Mononuclear cell (primary cell): ENCODE measurements around the gene CAPZB. TPM values are rescaled to one million over a fixed set of nuclear protein-coding genes. Genes with fewer than 3 reads are reported as not detected.

ENCODE experiments used
- H3K27me3 ChIP-seq: 2 replicates; pipeline ENCODE4 v1.6.0; 2011; ENCODE audit warnings: low read length, control low read depth; ENCODE audit not compliant: insufficient read depth
- H3K4me1 ChIP-seq: 2 replicates; pipeline ENCODE4 v1.5.1; 2011; ENCODE audit warnings: mild to moderate bottlenecking, low read length, control low read depth; ENCODE audit not compliant: insufficient read depth
- H3K4me3 ChIP-seq: 2 replicates; pipeline ENCODE4 v1.5.1; 2011; ENCODE audit warnings: mild to moderate bottlenecking, low read length, moderate library complexity
- H3K9me3 ChIP-seq: 2 replicates; pipeline ENCODE4 v1.5.1; 2011; ENCODE audit warnings: low read depth, mild to moderate bottlenecking, control low read depth, low read length
- total RNA-seq: library from RNA; depleted of rRNA; stranded (reverse); fragments of >200 nt; gene quantifications from one replicate; pipeline ENCODE4 v1.2.3, GENCODE V29; 2012

Gene CAPZB
- total RNA-seq, 1 donor, result 128 TPM

DNA sequence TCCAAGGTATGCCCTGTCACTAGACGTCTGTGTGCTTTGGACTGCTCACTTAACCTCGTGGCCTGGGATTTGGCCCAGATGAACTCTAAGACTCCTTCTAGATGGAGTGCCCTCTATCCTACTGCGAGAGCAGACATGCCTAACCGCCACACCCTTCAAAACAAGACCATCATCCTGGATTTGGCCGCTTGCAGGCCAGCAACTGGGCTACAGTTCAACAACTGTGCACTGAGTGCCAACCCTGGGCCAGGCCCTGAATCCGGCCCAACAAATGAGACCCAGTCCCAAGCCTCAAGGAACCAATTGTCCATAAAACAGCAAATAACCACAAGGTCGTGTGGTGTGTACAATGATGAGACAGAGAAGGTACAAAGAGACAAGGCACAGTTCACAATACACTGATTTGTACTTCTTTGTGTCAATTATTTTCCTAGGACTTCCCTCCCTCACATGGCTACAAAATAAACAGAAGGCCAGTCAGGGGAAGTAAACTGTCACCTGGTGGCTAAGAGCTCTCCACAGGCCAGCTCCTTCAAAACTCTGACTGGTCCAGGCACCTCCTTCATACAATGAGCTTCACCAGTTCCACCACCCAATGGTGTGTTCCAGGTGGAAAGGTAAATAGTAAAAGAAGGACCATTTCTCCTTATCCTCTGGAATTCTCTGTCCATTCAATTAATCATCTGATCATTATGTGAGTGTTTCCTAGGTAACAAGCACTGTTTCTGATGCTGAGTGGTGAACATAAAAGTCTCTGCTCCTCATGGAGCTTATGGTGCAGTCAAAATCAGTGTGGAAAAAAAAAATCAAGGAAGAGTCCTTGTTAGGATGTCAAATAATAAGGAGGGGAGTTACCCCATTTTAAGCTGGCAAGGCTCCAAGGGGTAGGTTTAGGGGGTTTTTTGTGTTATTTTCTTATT lies 60.4 kb downstream of the CAPZB start:
- no peak overlapping the region for H3K4me3 ChIP-seq
- no peaks in the 10 kb centered on the region for H3K9me3 ChIP-seq
- H3K27me3 ChIP-seq, result no peaks in the 10 kb centered on the region
- peaks cover 44% of the 10 kb centered on the region for H3K4me1 ChIP-seq

DNA sequence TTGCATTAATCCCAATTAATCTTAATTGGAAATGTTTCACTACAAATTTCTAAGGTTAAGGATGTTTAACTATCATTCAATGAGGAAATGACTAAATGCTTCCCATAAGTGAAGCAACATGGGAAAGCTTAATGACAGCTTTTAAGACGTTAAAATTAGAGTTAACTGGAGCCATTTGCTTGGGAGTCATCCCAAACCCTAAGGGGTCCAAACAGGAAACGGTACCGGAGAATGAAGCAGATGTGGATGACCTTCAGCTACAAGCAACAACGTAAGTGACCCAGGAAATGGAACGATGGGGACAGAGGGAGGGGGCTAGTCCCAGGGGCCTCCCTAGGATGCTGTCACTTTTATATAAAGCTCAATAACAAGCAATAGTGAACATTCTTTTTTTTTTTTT lies 62.2 kb downstream of the CAPZB start:
- Histone ChIP-seq H3K4me1 (peaks cover 37% of the 10 kb centered on the region), H3K4me3 (no peak overlapping the region), H3K27me3 (no peaks in the 10 kb centered on the region), H3K9me3 (no peaks in the 10 kb centered on the region)

DNA sequence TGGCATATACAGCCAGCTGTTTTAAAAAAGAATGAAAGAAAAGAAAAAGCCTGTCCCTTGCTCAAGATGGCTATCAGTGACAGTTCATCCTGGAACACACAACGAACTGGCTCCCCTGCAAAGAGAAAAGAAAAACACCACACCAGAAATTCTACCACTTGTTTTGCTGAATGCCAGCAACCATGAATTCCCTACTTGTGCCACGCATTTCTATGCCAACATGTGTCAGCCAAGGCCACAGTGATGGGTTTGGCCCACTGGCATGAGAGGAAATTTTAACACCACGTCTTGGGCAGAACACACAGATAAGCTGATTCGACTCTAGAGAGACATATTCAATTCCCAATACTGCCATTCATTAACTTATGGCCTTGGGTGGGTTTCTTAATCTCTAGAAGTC lies 64.0 kb downstream of the CAPZB start:
- H3K4me3 ChIP-seq, result no peak overlapping the region
- H3K27me3 ChIP-seq, result no peaks in the 10 kb centered on the region
- no peaks in the 10 kb centered on the region for H3K9me3 ChIP-seq
- H3K4me1 ChIP-seq, result peaks cover 24% of the 10 kb centered on the region

GRCh38 chr1:19420606-19421005 lies 64.7 kb downstream of the CAPZB start:
- Histone ChIP-seq H3K27me3 (no peaks in the 10 kb centered on the region), H3K4me3 (no peak overlapping the region), H3K4me1 (peaks cover 17% of the 10 kb centered on the region), H3K9me3 (no peaks in the 10 kb centered on the region)

GRCh38 chr1:19419691-19420090 lies 65.6 kb downstream of the CAPZB start:
- no peak overlapping the region for H3K4me3 ChIP-seq
- peaks cover 18% of the 10 kb centered on the region for H3K4me1 ChIP-seq
- H3K27me3 ChIP-seq, result no peaks in the 10 kb centered on the region
- H3K9me3 ChIP-seq, result no peaks in the 10 kb centered on the region

GRCh38 chr1:19418503-19418971 lies 66.8 kb downstream of the CAPZB start:
- Histone ChIP-seq H3K27me3 (no peaks in the 10 kb centered on the region), H3K9me3 (no peaks in the 10 kb centered on the region), H3K4me3 (no peak overlapping the region), H3K4me1 (peaks cover 9% of the 10 kb centered on the region)

DNA sequence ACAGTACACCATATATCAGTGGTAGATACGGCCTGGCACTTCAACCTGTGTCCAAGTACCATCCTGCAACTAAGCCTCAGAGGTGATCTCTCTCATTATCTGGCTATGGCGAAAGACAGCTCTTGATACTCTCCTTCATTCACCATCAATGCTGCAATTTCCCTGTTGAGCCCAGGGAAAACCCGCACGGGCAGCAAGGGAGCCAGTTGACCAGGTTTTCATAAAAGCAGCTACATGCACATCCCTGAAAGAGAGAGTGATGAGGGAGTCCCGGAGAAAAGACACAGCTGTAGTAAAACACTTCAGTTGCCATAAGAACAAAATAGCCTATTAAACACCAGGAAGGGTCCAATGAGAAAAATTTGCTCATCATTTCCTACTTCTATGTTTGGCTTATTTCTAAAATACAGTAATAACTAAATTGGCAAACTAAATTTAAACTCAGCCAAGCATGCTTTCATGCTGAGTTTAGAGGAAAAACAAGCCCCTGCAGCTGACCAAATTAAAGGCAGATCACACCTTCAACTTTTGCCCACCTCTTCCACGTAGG lies 68.3 kb downstream of the CAPZB start:
- Histone ChIP-seq H3K4me1 (peaks cover 4% of the 10 kb centered on the region), H3K4me3 (no peak overlapping the region), H3K9me3 (no peaks in the 10 kb centered on the region), H3K27me3 (no peaks in the 10 kb centered on the region)

DNA sequence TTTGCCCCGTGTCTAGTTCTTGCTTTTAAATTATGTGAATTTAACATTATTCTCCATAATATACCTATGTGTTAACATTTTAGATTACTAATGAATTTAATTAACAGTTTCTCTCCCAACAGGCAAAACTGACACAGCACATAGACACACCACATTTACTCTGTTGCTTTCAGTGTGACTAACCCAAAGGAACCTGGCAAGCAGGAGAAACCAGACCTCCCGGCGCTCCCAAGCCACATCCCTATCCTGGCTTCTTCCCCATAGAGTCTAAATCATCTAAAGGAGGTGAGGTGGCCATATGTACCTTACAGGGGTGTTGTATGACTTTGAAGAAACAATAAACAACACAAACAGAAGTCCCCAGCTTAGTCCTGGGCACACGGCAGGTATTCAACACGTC lies 69.2 kb downstream of the CAPZB start:
- Histone ChIP-seq H3K27me3 (no peaks in the 10 kb centered on the region), H3K4me1 (peaks cover 10% of the 10 kb centered on the region), H3K4me3 (no peak overlapping the region), H3K9me3 (no peaks in the 10 kb centered on the region)

- no peak overlapping the region for H3K4me3 ChIP-seq
- peaks cover 14% of the 10 kb centered on the region for H3K4me1 ChIP-seq
- no peaks in the 10 kb centered on the region for H3K9me3 ChIP-seq
- no peaks in the 10 kb centered on the region for H3K27me3 ChIP-seq
Measured at GRCh38 chr1:19414515-19415121, 70.7 kb downstream of the CAPZB start.

DNA sequence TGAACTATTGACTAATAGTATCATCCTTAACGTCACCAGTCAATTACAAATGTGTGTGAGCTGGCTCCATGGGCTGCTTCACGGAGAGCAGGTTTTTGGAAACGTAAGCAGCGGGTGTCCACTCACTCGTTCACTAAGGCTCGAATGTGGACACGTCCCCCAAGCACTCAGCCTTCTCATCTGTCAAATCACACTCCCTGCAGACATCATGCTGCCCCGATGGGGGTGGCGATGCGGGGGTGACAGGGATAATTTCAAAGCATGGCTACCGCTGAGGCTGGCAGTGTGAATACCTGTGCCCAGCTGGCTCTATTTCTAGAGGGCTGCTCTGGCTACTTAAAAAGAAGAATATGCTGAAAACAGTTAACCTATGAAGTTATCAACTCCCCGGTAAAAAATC lies 71.3 kb downstream of the CAPZB start:
- Histone ChIP-seq H3K4me1 (peaks cover 14% of the 10 kb centered on the region), H3K9me3 (no peaks in the 10 kb centered on the region), H3K4me3 (no peak overlapping the region), H3K27me3 (no peaks in the 10 kb centered on the region)

GRCh38 chr1:19412654-19413053 lies 72.7 kb downstream of the CAPZB start:
- Histone ChIP-seq H3K27me3 (no peaks in the 10 kb centered on the region), H3K4me1 (peaks cover 19% of the 10 kb centered on the region), H3K4me3 (no peak overlapping the region), H3K9me3 (no peaks in the 10 kb centered on the region)

DNA sequence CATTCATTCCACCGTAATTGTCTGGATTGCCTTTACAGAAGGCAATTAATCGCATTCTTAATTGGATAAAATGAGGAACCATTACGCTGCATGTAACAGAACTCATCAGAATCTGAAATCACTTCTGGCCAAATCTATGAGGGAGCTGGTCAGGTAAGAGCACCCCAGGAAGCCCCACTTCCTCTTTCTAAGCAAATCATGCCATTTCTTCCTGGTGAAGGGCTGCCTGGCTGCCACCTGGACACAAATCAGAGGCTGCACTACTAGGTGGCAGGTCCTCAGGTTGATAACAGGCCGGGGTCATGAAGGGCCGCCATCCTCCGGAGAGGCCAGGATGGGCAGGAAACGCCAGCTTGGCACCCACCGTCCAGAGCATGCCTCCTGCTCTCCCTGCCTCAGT lies 73.7 kb downstream of the CAPZB start:
- Histone ChIP-seq H3K4me3 (no peak overlapping the region), H3K9me3 (no peaks in the 10 kb centered on the region), H3K27me3 (no peaks in the 10 kb centered on the region), H3K4me1 (peaks cover 28% of the 10 kb centered on the region)

- Histone ChIP-seq H3K4me3 (no peak overlapping the region), H3K27me3 (no peaks in the 10 kb centered on the region), H3K9me3 (no peaks in the 10 kb centered on the region), H3K4me1 (peaks cover 38% of the 10 kb centered on the region)
Measured at GRCh38 chr1:19410393-19410792, 74.9 kb downstream of the CAPZB start.

- Histone ChIP-seq H3K4me3 (no peak overlapping the region), H3K27me3 (no peaks in the 10 kb centered on the region), H3K9me3 (no peaks in the 10 kb centered on the region), H3K4me1 (peaks cover 33% of the 10 kb centered on the region)
Measured at GRCh38 chr1:19409477-19410341, 75.6 kb downstream of the CAPZB start.
